ENCODE results near the gene SPECC1L.
A peak's percentile ranks its signal among the peaks of the same experiment; 100 is the strongest.
"Not testable (repeated sequence)": the region's sequence is repeated elsewhere in the genome, so short reads cannot be mapped to it uniquely, and the experiment has no call there.

Gene SPECC1L

GRCh38 chr22:24247564-24248344 is 22.9 kb upstream of the SPECC1L start:
- peak; percentile 46 for DNase-seq

- DNase-seq: not testable (repeated sequence)
Observed at GRCh38 chr22:24248611-24249010, 22.0 kb upstream of the SPECC1L start.

- not testable (repeated sequence) for DNase-seq
Observed at GRCh38 chr22:24249413-24249812, 21.2 kb upstream of the SPECC1L start.

- not testable (repeated sequence) for DNase-seq
Observed at GRCh38 chr22:24251286-24251685, 19.3 kb upstream of the SPECC1L start.

- DNase-seq: not testable (repeated sequence)
Observed at GRCh38 chr22:24253126-24253525, 17.5 kb upstream of the SPECC1L start.

- not testable (repeated sequence) for DNase-seq
Observed at GRCh38 chr22:24256136-24256535, 14.5 kb upstream of the SPECC1L start.

- DNase-seq: not testable (repeated sequence)
Observed at GRCh38 chr22:24256736-24257135, 13.9 kb upstream of the SPECC1L start.

- DNase-seq: peak; percentile 59
Observed at GRCh38 chr22:24259459-24259858, 11.2 kb upstream of the SPECC1L start.

GRCh38 chr22:24262185-24262749 is 8.4 kb upstream of the SPECC1L start:
- DNase-seq: not testable (repeated sequence)

- not testable (repeated sequence) for DNase-seq
Observed at GRCh38 chr22:24263479-24263878, 7.2 kb upstream of the SPECC1L start.

- DNase-seq: not testable (repeated sequence)
Observed at GRCh38 chr22:24264329-24264896, 6.2 kb upstream of the SPECC1L start.

GRCh38 chr22:24265734-24266133 is 4.9 kb upstream of the SPECC1L start:
- DNase-seq: no peak

GRCh38 chr22:24266495-24266894 is 4.1 kb upstream of the SPECC1L start:
- not testable (repeated sequence) for DNase-seq

- DNase-seq: no peak
Observed at GRCh38 chr22:24271386-24271854, 789 bp downstream of the SPECC1L start.

- DNase-seq: not testable (repeated sequence)
Observed at GRCh38 chr22:24273031-24273430, 2.4 kb downstream of the SPECC1L start.

- not testable (repeated sequence) for DNase-seq
Observed at GRCh38 chr22:24273906-24274305, 3.3 kb downstream of the SPECC1L start.

- not testable (repeated sequence) for DNase-seq
Observed at GRCh38 chr22:24274696-24275405, 4.2 kb downstream of the SPECC1L start.

GRCh38 chr22:24280363-24280762 is 9.7 kb downstream of the SPECC1L start:
- not testable (repeated sequence) for DNase-seq

GRCh38 chr22:24282401-24282800 is 11.8 kb downstream of the SPECC1L start:
- no peak for DNase-seq

GRCh38 chr22:24284747-24285203 is 14.1 kb downstream of the SPECC1L start:
- DNase-seq: peak; percentile 16

GRCh38 chr22:24285245-24285644 is 14.6 kb downstream of the SPECC1L start:
- DNase-seq: no peak

GRCh38 chr22:24287212-24287611 is 16.6 kb downstream of the SPECC1L start:
- not testable (repeated sequence) for DNase-seq

- DNase-seq: not testable (repeated sequence)
Observed at GRCh38 chr22:24287801-24288200, 17.2 kb downstream of the SPECC1L start.

Data from activated naive CD4-positive, alpha-beta T cell treated with anti-CD3 and anti-CD28 coated beads, Interleukin-2, amount 50 U/mL, for 16 hours (primary cell).